KBM-7 (cell line): ENCODE results near the gene SORCS2.

Experiments
- DNase-seq: peaks from one replicate; pipeline ENCODE4 v3.0.0-alpha.2; 2015
- in situ Hi-C: fragments of 300-500 bp; cut with MboI; formaldehyde crosslinking; loops from 2 replicates; pipeline ENCODE4 v1.14.3; 2020; ENCODE audit warnings: low sequenced_read_pairs, low pct_unique_long_range_greater_than_20kb, mixed read lengths

The SORCS2 gene

DNA sequence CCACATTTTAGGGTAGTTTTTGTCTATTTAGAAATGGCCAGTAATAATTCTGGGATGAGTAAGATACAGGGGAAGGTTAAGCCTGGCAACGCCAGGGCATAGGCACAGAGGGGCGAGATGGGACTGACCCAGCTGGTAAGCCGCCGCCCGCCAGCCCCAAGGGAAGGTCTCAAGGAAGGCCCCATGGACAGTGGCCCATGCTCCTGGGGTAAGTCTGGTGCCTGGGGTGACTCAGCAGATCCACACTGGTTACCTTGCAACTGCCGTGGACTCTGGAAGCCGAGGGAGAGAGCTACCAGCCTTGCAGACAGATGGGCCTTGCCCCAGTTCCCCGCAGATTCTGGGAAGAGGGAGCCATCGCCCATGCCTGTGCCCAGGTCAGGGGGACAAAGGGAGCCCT, 567.9 kb downstream of the SORCS2 start:
- in situ Hi-C loops: no loop called here
- no peak for DNase-seq

DNA sequence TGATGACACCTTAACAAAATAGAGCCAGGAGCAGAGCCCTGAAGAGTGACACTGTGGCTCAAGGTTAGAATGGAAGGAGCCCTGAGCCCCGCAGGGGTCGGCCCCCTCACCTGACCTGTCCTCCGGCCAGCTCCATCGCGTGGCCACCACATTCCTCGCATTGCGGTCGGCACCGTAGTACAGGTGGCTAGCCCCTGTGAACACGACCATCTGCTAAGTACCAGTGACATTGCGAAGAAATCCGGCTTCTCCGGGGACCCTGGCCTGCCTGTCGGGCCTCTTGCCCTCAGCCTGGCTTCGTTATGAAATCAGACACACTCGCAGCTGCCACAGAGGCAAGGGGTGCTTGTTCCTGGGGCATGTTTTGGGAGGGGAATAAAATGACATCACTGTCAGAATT, 568.4 kb downstream of the SORCS2 start:
- no peak for DNase-seq
- in situ Hi-C loops: no loop called here

GRCh38 chr4:7761312-7761711, 569.0 kb downstream of the SORCS2 start:
- in situ Hi-C loops: no loop called here
- no peak for DNase-seq

DNA sequence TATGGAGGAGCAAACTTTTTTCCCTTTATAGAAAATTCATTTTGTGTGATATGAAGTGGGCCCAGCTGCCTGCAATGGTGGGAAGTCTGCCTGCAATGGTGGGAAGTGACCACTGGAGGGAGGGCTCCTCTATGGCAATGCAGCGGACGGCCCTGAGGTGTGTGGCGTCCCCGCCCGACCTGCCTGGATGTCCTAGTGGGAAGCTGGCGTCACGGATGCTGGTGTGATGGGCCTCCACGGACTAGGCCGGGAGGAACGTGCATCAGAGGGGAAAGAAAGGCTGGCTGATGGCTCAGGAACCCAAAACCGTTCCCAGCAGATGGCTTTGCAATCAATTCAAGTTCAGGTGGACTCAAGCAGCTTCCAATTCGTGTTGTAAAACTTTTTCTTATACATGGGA, 569.4 kb downstream of the SORCS2 start:
- in situ Hi-C loops: no loop called here

DNA sequence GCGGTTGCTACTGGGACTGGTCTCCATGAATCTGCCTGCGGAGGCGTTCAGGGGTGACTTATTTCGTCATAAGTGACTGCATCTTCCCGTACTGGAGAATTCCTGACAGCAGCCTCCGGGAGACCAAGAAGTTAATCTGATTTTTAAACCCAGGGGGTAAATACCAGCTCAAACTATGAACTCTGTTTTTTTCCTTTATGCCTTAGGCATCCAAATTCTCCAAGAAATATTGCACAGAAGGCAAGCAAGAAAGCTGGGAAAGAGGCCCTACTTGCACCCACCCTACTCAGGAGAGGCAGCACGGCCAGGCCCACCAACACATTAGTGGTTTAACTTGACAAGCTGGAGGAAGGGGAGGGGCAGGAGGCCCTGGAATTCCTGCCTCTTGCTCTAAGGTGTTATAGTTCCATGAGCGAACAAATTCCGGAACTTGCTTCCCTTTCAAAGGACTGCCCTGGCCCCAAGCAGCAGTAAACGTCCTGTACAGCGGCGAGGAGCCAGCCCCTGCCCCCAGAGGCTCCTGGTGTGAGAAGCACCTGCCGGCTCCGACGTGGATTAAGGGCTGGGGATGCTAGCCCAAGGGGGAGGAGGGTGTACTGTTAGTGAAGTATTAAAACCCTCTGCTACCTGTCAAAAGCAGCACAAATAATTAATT, 570.2 kb downstream of the SORCS2 start:
- no peak for DNase-seq
- in situ Hi-C loops: no loop called here

More for the DNA sequence above, 569.4 kb downstream of the SORCS2 start:
- DNase-seq: peak; percentile 58

DNA sequence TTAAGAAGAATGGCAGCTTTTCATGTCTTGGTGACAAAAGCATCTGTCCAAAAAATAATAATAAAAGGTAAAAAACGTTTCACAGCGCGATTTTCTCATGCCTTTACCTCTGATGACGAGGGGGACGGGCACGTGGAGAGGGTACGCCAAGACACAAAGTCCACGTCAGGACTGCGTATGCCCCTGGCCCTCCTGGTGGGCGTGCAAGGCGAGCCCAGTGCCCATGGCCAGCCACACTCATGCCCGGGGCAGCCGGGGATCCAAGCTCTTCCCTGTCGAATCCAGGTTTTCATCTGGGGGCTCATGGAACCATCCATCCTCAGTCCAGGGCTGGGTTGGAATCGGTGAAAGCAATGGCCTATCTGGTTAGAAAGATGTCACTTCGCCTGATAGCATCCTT, 570.8 kb downstream of the SORCS2 start:
- DNase-seq: no peak
- in situ Hi-C loops: no loop called here

GRCh38 chr4:7763788-7764187, 571.5 kb downstream of the SORCS2 start:
- in situ Hi-C loops: no loop called here
- DNase-seq: no peak

DNA sequence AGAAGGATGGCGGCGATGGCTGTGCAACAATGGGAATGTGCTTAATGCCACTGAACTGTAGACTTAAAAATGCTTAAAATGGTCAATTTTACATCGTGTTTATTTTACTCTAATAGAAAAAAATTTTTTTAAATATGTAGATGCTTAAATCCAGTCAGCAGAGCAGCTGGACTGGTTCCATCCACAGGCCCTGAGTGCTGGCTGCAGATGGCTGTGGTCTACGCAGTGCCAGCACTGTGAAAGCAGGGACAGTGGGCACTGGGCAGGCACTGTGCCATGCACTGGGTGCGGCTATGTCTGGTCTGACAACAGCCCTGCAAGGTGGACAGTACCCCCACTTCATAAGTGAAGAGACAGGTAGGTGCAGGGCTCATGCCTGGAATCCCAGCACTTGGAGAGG, 572.1 kb downstream of the SORCS2 start:
- DNase-seq: no peak
- in situ Hi-C loops: no loop called here

DNA sequence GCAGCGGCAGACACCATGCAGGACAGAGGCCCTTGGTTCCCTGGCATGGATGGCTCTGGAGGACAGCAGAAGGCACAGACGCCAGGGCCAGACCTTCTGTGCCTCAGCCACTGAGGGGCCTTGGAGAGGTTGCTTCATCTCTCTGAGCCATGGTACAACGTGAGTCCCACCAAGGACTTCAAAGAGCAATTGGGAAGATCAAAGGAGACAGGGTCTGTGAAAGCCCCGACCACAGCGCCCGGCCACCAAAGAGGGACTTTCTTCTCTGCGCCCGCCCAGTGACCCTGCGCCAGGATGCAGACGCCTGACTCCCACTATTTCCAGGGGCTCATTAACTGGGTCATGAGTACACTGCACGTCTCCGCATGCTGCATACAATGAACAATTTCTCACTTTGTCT, 573.3 kb downstream of the SORCS2 start:
- in situ Hi-C loops: no loop called here
- DNase-seq: no peak

DNA sequence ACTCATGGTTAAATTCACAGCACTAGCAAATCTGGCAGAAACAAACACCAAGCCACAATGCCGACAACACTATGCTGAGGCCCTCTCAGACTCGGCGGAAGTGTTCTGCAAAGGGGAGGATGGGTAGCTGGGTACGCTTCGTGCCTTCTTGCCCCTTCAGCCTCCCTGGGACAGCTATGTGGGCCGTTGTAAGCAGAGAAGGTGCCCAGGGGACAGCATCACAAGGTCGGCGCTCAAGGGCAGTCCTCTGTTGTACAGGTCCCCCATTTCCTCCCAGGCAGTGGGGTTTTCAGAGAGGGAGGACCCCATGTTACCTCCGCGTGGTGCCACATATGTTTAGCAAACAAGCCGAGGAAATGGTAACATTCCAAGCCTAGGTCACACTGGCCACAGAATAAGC, 573.7 kb downstream of the SORCS2 start:
- in situ Hi-C loops: no loop called here
- no peak for DNase-seq

GRCh38 chr4:7766661-7767345, 574.5 kb downstream of the SORCS2 start:
- in situ Hi-C loops: no loop called here
- DNase-seq: no peak

GRCh38 chr4:7767526-7767925, 575.2 kb downstream of the SORCS2 start:
- DNase-seq: no peak
- in situ Hi-C loops: no loop called here

DNA sequence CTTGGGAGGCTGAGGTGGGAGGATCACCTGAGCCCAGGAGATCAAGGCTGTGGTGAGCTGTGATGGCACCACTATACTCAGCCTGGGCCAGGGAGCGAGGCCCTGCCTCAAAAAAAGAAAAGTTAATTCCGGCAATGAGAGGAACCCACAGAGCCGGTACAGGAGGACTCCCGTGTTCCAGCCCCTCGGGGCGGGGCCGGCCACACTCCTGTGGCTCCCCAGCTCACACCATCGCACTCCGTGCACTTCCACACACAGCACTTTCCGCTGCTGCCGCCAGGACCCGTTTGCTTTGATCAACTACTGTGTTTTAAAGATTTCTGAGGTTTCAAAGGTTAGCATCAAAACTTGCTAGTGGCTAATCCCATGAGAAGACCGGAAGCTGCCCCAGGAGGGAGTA, 575.6 kb downstream of the SORCS2 start:
- no peak for DNase-seq
- in situ Hi-C loops: no loop called here

GRCh38 chr4:7768736-7769135, 576.4 kb downstream of the SORCS2 start:
- in situ Hi-C loops: no loop called here
- DNase-seq: no peak

DNA sequence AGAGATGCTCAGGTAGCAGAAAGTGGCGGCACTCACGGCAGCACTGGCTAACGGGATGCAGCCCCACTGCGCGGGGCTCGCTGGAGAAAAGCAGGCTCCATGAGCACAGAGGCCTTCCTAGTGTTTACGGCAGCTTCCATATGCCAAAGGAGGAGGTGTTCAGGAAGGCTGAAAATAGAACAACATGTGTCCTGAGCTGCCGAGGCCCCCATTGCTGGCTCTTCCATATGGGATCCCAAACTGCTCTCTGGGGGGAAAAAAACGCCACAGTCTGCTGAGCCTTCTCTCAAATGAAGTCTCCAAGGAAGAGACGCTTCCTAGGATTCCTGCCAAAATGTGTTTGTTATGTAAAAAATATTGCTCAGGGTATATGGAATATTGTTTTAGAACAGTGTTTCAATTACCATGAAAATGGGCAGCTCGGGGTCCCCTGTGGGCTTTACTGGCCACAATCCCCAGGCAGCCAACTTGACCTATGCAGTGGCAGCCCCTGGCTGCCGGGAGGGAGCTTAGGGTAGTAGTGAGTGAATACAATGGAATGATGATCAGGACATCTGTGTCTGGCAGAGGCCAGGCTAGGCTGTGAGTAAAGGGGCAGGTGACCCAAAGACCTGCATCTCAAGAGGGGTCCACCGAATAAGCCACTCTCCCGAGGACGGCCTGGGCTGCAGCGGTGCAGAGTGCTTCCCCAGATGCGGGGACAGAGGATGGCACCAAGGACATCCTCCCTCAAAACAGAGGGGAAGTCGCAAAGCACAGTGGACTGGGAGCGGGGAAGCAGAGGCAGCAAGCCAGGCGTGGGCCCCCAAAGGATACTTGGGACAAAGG, 577.3 kb downstream of the SORCS2 start:
- DNase-seq: no peak
- in situ Hi-C loops: no loop called here

DNA sequence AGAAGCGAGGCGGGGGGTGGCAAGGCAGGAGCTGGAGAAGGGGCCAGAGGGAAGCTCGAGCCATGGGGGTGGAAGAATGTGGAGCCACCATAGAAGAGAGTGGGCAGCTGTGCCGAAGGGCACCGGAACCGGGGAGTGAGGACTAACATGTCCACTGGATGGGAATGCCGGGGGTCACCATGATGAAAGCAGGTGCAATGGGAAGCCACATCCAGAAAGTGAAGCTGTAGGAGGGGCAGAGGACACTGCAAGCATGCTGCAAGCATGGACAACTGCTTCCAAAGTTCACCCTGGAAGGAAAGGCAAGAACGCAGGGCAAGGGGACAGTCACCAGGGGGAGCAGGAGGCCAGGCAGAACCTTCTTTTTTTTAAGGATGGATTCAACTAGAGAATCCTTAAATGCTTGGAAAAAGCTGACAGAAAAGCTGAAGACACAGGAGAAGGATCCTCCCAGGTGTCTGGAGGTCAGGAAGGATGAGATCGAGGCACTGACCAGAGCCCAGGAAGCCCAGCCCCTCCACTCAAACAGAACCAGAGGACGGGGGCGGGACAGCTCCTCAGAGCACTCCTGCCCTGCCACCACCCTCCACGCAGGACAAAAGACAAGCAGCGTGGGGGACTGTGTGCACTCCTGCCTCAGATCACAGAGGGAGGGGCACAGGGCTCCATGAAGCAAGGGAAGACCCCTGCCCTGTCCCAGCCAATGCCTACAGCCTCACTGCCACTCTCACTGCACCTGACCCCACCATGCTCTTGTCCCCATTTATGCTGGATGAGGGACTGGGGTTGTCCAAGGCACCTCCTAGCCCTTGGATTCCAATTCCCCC, 578.1 kb downstream of the SORCS2 start:
- DNase-seq: peak; percentile 5
- in situ Hi-C loops: no loop called here

- DNase-seq: no peak
- in situ Hi-C loops: no loop called here
Observed at GRCh38 chr4:7771056-7771455, 578.7 kb downstream of the SORCS2 start.

DNA sequence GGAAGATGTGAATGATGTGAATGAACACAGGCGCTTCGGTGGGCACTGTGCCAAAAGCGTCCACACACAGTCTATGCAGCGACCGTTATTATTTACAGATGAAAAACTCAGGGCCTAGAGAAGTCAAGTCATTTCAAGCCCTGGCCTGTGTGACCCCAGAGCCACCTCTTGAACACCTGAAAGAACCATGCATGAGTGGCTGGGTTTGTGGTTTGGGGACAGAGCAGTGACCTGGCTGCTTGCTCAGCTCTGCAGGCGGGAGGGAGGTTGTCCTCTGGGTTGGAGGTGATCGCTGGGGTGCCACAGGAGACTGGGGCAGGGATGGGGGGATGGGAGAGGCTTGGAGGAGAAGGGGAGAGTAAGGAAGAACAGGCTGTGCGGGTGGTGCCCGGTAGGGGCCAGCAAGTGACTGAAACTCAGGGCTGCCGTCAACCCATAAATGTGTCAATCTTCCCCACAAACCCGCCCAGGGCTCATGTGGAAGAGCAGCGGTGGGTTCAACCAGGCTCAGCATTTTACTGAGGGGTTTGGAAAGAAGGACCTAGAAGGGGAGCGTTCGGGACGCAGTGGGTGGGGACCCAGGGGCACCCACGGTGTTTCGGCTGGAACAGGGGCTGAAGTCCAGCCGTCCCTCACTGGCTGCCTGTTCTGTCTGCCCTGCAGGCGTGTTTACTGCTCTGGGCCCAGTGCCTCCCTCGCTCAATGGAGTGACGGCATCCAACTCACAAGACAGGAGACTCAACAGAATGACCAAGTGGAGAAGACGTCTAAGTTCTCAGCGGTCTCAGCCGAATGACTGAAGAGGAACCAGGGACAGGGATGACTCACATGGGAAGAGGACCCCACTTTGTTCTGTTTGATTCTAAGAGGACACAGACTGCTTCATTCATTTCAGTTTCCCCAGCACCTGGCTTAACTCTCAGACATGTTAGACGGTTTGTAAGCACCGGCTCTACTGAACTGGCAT, 579.5 kb downstream of the SORCS2 start:
- no peak for DNase-seq

More for the DNA sequence above, 579.5 kb downstream of the SORCS2 start:
- in situ Hi-C loops: no loop called here
